ENCODE measurements around the gene POU2F3.
"Not testable (repeated sequence)": the region's sequence is repeated elsewhere in the genome, so short reads cannot be mapped to it uniquely, and the experiment has no call there.

POU2F3 gene

GRCh38 chr11:120226714-120227113 lies 13.2 kb upstream of the POU2F3 start:
- DNase-seq = no peak

- no peak for DNase-seq
These were observed 12.6 kb upstream of the POU2F3 start for GRCh38 chr11:120227228-120227852.

- DNase-seq = no peak
These were observed 11.1 kb upstream of the POU2F3 start for GRCh38 chr11:120228794-120229384.

DNA sequence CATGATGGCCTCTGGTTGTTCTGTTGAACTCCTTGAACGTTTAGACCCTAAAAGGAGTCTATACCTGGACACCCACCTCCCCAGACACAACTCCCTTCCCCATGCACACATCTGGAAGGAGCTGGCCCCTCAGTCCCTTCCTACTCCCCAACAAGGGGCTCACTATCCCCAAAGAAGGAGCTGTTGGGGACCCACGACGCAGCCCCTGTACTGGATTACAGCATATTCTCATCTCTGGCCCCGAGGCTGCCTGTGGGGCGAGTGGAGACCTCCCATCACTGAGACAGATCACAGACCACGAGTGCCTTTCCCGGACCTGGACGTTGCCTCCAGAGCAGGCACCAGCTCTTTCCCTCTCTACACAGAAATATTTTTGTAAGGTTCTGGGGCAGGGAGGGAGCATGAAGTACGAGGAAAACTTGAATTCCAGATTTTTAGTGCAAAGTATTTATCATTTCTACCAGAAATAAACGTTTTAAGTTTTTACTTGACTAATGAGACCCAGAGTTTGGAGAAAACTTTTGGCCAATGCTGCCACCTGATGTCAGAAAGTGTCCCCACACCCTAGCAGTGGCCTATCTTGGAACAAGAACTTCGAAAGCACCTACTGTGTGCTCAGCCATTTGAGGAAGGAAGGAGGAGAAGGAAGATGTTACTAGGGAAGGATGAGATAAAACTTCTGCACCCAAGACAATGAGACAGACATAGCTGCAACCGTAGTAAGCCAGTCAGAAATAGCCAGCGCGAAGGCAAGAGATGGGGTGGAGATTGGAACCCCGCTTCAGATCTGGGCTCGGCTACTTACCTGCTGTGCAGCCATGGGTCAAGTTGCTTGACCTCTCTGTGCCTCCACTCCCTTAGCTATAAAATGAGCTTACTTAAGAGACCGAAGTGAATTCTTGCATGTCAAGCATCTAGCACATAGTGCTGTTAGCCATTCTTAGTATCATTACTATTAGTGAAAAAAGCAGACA lies 10.2 kb upstream of the POU2F3 start:
- peak; percentile 20 for DNase-seq

- no peak for DNase-seq
These were observed 9.4 kb upstream of the POU2F3 start for GRCh38 chr11:120230433-120231071.

GRCh38 chr11:120231963-120232362 lies 8.0 kb upstream of the POU2F3 start:
- no peak for DNase-seq

DNA sequence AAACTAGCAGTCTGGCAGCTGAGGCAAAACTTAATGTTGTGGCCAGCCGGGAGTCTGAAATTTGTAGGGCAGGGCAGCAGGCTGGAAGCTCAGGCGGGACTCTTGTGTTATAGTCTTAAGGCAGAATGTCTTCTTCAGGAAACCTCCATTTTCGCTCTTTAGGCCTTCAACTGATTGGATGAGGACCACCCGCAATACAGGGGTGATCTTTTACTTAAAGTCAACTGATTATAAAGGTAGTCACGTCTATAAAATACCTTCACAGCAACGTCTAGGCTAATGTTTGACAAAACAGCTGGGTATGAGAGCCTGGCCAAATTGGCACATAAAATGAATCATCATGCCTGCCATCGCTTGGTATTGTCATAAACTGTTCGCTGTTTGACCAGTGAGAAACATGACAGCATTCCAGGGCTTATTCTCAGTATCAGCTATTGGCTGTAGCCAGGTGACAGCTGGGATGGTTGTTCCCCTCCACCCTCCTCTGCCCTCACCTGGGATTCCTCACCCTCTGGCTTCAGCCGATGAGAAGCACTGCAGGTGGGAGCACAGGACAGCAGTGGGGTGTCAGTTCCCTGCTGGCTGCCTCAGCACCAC lies 6.6 kb upstream of the POU2F3 start:
- DNase-seq = no peak

DNA sequence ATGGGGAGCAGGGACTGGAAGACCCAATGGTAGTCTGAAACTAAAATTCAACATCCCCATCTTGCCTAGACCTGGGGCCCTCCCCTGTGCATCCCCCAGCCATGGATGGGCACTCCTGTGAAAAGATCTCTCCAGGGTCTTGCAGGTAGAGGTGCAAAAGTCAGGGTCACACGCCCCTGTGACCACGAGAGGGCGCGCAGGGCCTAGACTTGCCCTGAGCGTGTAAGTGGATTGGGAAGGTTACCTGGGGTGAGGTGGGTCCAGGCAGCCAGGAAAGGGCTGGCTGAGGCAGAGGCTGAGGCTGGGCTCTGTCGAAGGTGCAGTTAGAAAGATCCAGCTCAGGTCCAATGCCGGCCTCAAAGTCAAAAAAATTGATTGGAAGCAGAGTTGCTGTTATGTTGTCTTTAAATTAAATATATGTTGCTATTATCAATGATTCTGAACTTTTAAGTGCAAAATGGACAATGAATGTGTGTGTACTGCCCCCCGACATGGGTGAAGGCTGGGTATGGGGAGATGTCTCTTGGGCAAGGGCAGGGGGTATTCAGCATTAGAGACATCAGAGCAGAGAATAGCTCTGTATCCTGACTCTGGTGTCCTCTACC lies 4.8 kb upstream of the POU2F3 start:
- peak; percentile 50 for DNase-seq

DNA sequence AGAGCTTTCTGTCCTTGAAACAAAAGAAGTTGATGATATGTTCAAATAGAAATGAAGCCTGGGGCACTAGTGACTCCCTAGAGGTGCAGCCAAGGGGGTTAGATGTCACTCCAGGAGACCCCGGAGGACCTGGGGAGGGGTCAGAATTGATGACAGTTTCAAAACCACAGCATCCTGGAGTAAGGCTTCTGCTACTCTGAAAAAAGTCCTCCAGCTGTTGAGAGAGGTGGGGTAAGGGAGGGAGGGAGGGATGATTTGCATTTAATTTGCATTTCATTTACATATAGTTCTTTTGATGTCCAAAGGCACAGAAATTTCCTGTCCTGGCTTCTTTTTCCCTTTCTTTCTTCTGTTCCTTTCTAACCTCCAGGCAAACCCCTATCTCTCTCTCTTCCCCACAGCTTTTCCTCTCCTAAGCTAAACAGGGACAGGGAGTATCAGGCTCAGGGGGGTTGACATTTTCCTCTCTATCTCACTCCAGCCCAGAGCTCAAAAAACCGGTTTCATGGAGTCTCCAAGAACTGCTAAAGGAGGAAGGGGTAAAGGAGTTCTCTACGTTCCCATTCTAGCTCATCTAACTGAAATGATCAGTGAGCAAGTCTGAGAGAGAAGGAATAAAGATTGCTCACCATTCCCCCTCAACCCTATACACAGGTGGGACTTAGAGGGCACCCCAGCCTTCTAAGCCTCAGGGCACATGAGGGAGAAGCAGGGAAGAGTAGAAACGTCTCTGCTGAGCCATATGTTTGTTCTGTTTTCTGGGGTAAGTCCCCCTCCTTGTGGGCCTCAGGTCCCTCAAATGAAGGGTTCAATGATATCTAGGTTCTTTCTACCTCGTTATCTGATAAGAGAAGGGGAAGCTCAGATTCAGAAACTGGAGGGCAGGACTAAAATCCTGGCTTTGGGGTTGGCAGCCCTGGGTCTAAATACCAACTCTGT lies 3.5 kb upstream of the POU2F3 start:
- peak; percentile 73 for DNase-seq

DNA sequence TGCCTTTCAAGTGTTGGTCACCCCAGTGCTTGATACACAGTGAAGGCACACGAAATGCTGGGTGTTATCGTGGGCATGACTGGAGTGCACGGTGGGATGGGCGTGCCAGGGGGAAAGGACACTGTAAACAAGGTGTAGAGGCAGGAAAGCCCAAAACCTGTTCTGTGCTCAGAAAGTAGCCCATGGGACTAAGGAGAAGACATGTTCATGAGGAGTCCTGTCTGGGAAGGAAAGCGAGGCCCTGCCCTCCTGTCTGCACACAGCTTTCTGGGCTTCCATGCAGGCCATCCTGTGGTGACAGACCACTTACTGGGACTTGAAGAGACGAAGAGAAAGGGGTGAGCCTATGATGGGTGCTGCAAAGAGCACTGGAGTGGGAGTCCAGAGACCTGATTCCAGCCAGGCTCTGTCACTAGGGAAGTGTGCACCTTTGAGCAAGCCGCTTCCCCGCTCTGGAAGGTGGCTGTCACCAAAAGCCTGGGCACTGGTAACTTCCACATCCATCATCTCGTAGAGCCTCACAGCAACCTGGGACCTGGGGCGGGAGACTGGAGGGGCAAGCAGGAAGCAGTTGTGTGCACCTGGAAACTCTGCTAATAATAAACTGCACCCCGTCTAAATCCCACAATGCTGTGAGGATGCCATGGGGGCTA lies 846 bp upstream of the POU2F3 start:
- no peak for DNase-seq

GRCh38 chr11:120240866-120241265 lies 926 bp downstream of the POU2F3 start:
- no peak for DNase-seq

GRCh38 chr11:120241277-120241676 lies 1.3 kb downstream of the POU2F3 start:
- DNase-seq = no peak

DNA sequence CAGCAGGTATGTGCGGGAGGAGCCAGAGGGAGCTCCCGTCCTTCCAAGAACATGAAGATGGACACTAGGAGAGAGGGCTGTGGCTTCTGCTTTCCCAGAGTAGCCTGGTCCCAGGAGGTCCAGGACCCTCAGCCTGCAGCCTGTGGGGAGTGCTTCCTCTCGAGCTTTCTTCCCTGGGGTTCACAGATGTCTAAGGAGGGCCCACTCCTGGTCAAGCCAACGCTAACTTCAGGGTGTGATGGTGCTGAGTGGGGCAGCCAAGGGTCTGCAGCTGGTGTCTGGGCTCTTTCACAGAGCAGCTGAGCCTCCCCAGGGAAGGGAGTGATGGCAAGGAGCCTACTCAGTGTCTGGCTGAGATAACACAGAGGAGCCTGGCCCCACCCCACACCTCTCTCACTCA lies 3.3 kb downstream of the POU2F3 start:
- DNase-seq = no peak

DNA sequence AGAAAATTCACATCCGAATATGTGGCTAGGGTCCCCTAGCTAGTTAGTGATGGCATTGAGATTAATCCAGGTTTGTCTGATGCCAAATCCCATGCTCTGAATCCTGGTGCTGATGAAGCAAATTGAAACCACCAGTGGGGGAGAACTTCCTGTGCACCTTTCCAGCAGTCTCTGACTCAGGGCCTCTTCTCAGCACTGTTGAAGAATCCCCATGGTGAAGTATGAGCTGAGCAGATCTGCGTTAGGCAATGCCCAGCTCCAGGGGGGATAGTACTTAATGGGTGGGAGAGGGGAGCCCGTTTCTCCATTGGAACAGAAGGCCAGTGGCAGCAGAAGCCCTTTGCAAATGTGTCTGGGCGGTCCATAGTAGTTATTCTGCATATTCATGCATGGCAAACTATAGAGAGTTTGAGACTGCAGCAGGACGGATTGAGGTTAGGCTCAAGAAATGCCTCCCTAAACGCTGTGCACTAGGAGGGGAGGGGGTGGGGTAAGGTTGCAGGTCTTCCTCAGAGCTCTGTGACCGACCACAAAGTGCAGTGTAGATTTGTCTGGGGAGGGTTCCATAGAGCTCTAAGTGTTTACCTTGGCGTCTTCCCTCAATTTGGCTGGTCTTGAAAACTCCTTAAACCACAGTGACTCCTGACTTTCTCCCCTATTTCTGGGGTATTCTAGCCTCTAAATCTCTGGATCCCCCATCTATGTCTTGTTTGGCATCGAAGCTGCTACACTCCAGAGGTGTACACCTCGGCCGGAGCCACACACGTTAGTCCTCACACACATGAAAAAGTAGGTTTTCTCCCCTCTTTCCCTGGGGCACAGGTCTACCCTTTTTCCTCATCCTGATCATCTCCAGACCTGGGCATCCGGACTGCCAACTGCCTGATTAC lies 4.8 kb downstream of the POU2F3 start:
- DNase-seq = peak; percentile 66

DNA sequence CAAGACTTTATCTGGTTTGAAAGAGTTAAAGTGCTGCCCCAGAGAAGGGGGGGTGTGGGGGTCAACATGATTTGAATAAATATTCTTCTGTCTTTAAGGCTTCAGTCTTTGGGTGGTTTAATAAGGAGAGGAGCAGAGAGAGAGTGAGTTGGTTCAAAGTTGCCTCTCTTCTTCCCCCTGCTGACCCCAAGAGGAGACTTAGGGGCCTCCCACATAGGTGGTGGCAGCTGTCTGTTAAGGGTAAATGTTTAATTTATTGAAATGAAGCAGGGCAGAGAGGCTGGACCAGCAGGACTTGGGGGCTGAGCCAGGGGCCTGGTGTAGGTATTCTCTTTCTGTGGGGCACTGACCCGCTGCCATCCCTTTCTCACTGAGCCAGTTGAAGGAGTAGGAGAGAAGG lies 5.5 kb downstream of the POU2F3 start:
- DNase-seq = no peak

- DNase-seq = peak; percentile 72
These were observed 8.8 kb downstream of the POU2F3 start for GRCh38 chr11:120248551-120249278.

- no peak for DNase-seq
These were observed 9.6 kb downstream of the POU2F3 start for GRCh38 chr11:120249279-120250262.

- not testable (repeated sequence) for DNase-seq
These were observed 13.4 kb downstream of the POU2F3 start for GRCh38 chr11:120253377-120253776.
